Memory B cell (primary cell): ENCODE data around the gene ZC3H18.
A peak's percentile ranks its signal among the peaks of the same experiment; 100 is the strongest.

ENCODE experiments used
- ATAC-seq: fragments of 150-1000 bp; cut with Tn5 transposase; 2 replicates; pipeline ENCODE4 v1.10.0; 2021; ENCODE audit warnings: low read depth, mild to moderate bottlenecking, moderate library complexity
- DNase-seq, 2 donors: peaks; one replicate each; pipeline ENCODE4 v3.0.0; 2022; ENCODE audit warnings: low spot score in 2 of 2
- H3K27ac Mint-ChIP-seq: one replicate; pipeline ENCODE4 v1.8.0; 2022; ENCODE audit warnings: mild to moderate bottlenecking, moderate library complexity, mixed read lengths
- H3K27me3 Mint-ChIP-seq: one replicate; pipeline ENCODE4 v1.8.0; 2022; ENCODE audit warnings: mixed read lengths
- H3K36me3 Mint-ChIP-seq: one replicate; pipeline ENCODE4 v1.8.0; 2022; ENCODE audit warnings: mild to moderate bottlenecking, mixed read lengths
- H3K4me1 Mint-ChIP-seq: one replicate; pipeline ENCODE4 v1.8.0; 2022; ENCODE audit warnings: mixed read lengths
- H3K4me3 Mint-ChIP-seq: one replicate; pipeline ENCODE4 v1.8.0; 2022; ENCODE audit warnings: mild to moderate bottlenecking, moderate library complexity, mixed read lengths
- H3K9me3 Mint-ChIP-seq: one replicate; pipeline ENCODE4 v1.8.0; 2022; ENCODE audit warnings: mixed read lengths

The ZC3H18 gene

DNA sequence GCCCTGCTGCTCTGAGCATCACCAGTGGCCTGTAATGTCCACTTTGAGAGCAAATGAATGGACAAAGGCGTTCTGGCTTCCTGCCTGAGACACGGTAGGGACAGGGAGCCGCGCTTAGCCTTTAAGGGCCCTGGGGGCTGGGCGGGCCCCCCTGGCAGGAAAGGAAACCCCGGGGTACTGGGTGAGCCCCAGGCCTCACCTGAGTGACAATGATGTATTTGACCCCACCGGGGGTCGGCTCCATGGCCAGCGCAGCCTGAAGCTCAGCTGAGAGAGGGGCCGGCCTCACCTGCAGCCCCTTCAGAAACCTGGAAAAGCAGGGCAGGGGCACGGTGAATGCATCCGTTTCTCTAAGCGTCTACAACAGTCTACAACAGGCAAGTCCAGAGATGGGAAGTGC lies 82.9 kb downstream of the ZC3H18 start:
- Mint-ChIP-seq H3K36me3 (peaks cover 13% of the 10 kb centered on the region), H3K27ac (peak overlapping the region; percentile 51), H3K4me1 (peaks cover 11% of the 10 kb centered on the region), H3K4me3 (no peak overlapping the region), H3K27me3 (no peaks in the 10 kb centered on the region), H3K9me3 (no peaks in the 10 kb centered on the region)
- DNase-seq (no peak), ATAC-seq (no peak)

GRCh38 chr16:88653596-88654362 lies 83.6 kb downstream of the ZC3H18 start:
- Mint-ChIP-seq H3K4me3 (no peak overlapping the region), H3K27ac (peak overlapping the region; percentile 51), H3K4me1 (peaks cover 11% of the 10 kb centered on the region), H3K9me3 (no peaks in the 10 kb centered on the region), H3K27me3 (no peaks in the 10 kb centered on the region), H3K36me3 (peaks cover 14% of the 10 kb centered on the region)
- ATAC-seq, result no peak
- DNase-seq, result no peak

- Mint-ChIP-seq H3K27me3 (no peaks in the 10 kb centered on the region), H3K27ac (no peak overlapping the region), H3K36me3 (peaks cover 11% of the 10 kb centered on the region), H3K4me1 (peaks cover 6% of the 10 kb centered on the region), H3K4me3 (no peak overlapping the region), H3K9me3 (no peaks in the 10 kb centered on the region)
- ATAC-seq, result no peak
- no peak for DNase-seq
Measured at GRCh38 chr16:88654363-88655052, 84.3 kb downstream of the ZC3H18 start.

- H3K36me3 Mint-ChIP-seq, result peaks cover 10% of the 10 kb centered on the region
- no peak overlapping the region for H3K27ac Mint-ChIP-seq
- H3K4me1 Mint-ChIP-seq, result peaks cover 6% of the 10 kb centered on the region
- ATAC-seq, result no peak
- no peaks in the 10 kb centered on the region for H3K27me3 Mint-ChIP-seq
- no peak for DNase-seq
- no peak overlapping the region for H3K4me3 Mint-ChIP-seq
- no peaks in the 10 kb centered on the region for H3K9me3 Mint-ChIP-seq
Measured at GRCh38 chr16:88655053-88655732, 85.0 kb downstream of the ZC3H18 start.

DNA sequence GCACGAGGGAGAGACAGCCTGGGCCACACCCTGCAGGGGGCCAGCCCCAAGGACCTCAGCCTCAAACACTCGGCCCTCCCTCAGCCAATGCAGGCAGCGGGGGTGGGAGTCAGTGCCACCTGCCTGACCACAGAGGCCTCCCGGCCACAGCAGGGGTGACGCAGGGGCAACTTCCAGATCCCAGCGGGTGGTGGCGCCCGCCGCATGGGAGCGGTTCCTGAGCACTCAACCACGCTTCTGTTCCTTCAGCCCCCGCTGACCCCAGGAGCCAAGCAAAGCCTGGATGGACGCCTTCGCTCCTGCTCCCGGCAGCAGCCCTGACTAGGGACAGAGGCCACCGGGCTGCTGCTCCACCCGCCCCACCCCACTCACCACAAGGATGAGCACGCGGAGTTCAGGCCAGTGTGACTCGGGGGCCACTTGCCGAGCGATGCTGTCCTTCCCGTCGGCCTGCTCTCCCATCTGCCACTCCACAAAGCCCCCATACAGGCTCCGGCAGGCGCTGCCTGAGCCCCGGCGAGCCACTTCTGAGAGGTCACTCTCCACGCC lies 85.6 kb downstream of the ZC3H18 start:
- Mint-ChIP-seq H3K4me3 (no peak overlapping the region), H3K36me3 (peaks cover 10% of the 10 kb centered on the region), H3K4me1 (peaks cover 6% of the 10 kb centered on the region), H3K27me3 (no peaks in the 10 kb centered on the region), H3K9me3 (no peaks in the 10 kb centered on the region), H3K27ac (no peak overlapping the region)
- ATAC-seq (no peak), DNase-seq (no peak)

DNA sequence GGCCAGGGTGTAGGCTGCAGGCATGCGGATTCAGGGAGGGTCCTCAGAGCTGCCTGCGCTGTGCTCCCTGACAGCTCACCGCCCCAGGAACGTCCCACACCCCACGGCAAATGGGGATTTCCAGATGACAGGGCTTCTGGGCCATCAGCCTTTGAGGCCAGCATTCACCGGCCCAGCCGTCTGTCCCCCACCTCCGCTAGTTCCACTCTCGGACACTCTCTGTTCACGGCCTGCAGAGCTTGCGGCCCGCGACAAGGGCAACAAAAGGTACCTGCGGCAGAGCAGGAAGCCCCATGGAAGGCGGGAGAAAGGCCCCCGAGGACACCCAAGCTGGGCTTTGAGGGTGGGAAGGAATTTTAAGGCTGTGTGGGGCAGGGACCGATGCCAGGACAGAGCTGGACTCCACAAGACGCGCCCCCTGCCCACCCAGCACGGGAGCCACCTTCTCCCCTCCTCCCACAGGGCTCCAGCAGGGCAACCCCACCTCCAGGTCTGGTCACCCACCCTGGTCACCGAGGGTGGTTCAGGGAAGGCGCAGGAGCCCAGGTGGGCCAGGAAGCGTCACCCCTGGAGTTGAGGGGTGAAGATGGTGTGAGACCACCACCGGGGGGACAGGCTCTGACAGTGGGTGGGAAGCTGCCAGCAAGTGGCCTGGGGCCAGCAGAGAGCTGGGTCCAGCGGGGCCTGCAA lies 86.2 kb downstream of the ZC3H18 start:
- no peaks in the 10 kb centered on the region for H3K27me3 Mint-ChIP-seq
- ATAC-seq (no peak), DNase-seq (no peak)
- H3K36me3 Mint-ChIP-seq, result peaks cover 10% of the 10 kb centered on the region
- no peak overlapping the region for H3K27ac Mint-ChIP-seq
- no peaks in the 10 kb centered on the region for H3K9me3 Mint-ChIP-seq
- peaks cover 6% of the 10 kb centered on the region for H3K4me1 Mint-ChIP-seq
- no peak overlapping the region for H3K4me3 Mint-ChIP-seq

DNA sequence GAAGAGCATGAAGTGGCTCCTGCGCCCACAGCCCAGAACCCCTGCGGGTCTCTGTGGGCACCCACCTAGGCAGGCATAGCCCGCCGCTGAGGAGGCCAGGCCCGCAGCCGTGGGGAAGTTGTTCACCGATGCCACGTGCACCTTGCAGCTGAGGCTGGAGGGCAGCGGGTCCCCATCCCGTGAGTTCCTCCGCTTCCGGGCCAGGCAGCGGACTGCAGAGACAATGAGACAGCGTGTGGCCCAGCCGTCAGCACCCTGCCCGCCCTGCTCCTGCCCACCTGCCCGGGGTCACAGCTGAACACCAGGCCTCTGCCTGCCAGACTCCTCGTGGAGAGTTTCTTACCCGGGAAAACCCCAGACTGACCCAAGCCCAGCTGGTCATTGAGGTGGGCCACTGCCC lies 87.2 kb downstream of the ZC3H18 start:
- ATAC-seq (no peak), DNase-seq (no peak)
- no peak overlapping the region for H3K4me3 Mint-ChIP-seq
- peaks cover 10% of the 10 kb centered on the region for H3K36me3 Mint-ChIP-seq
- H3K4me1 Mint-ChIP-seq, result peaks cover 11% of the 10 kb centered on the region
- no peaks in the 10 kb centered on the region for H3K27me3 Mint-ChIP-seq
- H3K27ac Mint-ChIP-seq, result no peak overlapping the region
- no peaks in the 10 kb centered on the region for H3K9me3 Mint-ChIP-seq

DNA sequence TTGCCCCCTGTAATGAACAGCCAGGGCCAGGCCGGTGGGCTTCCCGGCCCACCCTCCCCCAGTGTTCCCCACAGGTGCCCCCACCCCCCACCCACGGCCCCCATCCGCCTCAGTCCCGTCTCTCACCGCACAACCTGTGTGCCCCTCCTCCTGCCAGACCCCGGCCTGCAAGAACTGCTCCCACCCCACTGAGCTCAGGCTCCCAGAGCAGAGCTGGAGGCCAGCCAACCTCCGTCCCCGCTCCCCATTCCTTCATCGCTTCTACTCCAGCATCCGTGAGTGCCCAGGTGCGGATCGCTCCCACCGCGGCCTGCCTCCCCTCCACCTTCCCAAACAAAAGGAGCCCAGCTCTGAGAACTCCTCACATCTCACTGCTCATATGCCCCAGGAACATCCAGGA lies 88.5 kb downstream of the ZC3H18 start:
- H3K27ac Mint-ChIP-seq, result no peak overlapping the region

GRCh38 chr16:88659160-88659559 lies 89.0 kb downstream of the ZC3H18 start:
- H3K27me3 Mint-ChIP-seq, result no peaks in the 10 kb centered on the region
- ATAC-seq (no peak), DNase-seq (no peak)
- H3K4me3 Mint-ChIP-seq, result no peak overlapping the region
- H3K36me3 Mint-ChIP-seq, result peaks cover 7% of the 10 kb centered on the region
- no peaks in the 10 kb centered on the region for H3K9me3 Mint-ChIP-seq
- peaks cover 14% of the 10 kb centered on the region for H3K4me1 Mint-ChIP-seq
- H3K27ac Mint-ChIP-seq, result no peak overlapping the region

More for the DNA sequence above, 88.5 kb downstream of the ZC3H18 start:
- Mint-ChIP-seq H3K36me3 (peaks cover 7% of the 10 kb centered on the region), H3K27me3 (no peaks in the 10 kb centered on the region), H3K9me3 (no peaks in the 10 kb centered on the region), H3K4me3 (no peak overlapping the region), H3K4me1 (peaks cover 11% of the 10 kb centered on the region)
- ATAC-seq (no peak), DNase-seq (no peak)

GRCh38 chr16:88661468-88661867 lies 91.3 kb downstream of the ZC3H18 start:
- Mint-ChIP-seq H3K27ac (peak overlapping the region; percentile 64), H3K36me3 (peaks cover 2% of the 10 kb centered on the region), H3K4me1 (peaks cover 18% of the 10 kb centered on the region), H3K9me3 (no peaks in the 10 kb centered on the region), H3K27me3 (no peaks in the 10 kb centered on the region), H3K4me3 (peak overlapping the region; percentile 15)
- ATAC-seq (no peak), DNase-seq (no peak)

DNA sequence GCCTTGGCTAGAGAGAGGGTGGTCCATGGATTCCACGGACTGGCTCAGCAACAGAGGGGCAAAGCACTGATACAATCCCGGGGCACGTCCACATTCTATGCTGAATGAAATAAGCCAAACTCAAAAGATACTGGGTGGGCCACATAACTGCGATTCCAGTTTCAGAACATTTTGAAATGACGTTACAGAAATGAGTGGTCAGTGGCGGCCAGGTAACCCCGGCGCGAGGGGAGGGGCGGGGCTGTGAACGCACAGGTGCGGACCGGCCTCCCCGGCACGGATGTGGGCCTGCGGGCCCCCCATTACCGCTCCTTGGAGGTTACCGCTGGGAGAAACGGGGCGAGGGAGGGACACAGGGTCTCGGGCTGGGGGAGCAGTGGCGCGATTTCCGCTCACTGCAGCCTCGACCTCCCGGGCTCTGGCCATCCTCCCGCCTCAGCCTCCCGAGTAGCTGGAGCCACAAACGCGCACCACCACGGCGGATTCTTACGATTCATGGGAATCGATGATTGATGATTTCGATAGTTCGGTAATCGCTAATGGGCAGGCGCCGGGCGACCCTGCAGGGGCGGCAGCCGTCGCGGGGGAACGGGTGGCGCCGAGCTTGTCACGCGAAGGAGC lies 92.1 kb downstream of the ZC3H18 start:
- Mint-ChIP-seq H3K27me3 (no peaks in the 10 kb centered on the region), H3K36me3 (peaks cover 2% of the 10 kb centered on the region), H3K4me1 (peaks cover 20% of the 10 kb centered on the region), H3K27ac (peak overlapping the region; percentile 94), H3K4me3 (peak overlapping the region; percentile 94), H3K9me3 (no peaks in the 10 kb centered on the region)
- ATAC-seq (no peak), DNase-seq (no peak)

DNA sequence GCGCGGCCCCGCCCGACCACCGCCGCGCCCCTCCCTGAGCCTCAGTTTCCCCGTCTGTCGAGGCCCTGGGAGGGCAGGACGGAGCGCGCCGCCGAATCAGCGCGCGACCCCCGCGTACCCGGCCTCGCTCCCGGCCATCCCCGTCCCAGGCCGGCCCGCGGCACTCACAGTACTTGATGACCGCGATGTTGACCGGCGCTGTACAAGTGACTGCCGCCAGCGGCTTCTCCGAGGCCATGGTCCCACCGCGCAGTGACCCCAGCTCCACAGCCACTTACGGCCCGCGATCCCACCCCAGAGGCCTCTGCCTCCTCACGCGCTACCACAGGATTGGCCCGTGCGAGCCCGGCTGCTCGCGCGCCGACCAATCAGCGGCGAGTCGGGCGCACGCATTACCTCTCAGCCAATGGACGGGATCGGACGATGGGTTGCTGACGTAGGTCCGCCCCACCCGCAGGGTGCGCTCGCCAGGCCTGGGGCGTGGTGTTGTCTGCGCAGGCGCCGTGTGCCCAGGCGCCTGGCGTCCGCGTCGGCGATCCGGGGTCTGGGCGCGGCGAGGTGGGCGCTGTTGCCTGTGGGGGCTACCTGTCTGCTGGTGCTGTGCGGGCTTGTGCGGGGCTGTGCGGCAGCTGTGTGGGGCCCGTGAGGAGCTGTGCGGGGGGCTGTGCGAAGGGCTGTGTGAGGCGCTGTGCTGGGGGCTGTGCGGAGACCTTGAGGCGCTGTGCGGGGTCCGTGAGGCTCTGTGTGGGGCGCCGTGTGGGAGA lies 92.8 kb downstream of the ZC3H18 start, which contains the start of gene MVD:
TSS of gene MVD (minus strand) at position 249 of the 764 bp plus-strand sequence. CDS start at position 238, 11 bp downstream.
- Mint-ChIP-seq H3K4me1 (peaks cover 20% of the 10 kb centered on the region), H3K4me3 (peak within 1 kb of the TSS; percentile 94), H3K9me3 (no peaks in the 10 kb centered on the region), H3K27me3 (no peaks in the 10 kb centered on the region), H3K36me3 (peaks cover 2% of the 10 kb centered on the region), H3K27ac (peak within 1 kb of the TSS; percentile 94)
- DNase-seq, result peak; percentile 87 to 91
- ATAC-seq, result peak; percentile 96

DNA sequence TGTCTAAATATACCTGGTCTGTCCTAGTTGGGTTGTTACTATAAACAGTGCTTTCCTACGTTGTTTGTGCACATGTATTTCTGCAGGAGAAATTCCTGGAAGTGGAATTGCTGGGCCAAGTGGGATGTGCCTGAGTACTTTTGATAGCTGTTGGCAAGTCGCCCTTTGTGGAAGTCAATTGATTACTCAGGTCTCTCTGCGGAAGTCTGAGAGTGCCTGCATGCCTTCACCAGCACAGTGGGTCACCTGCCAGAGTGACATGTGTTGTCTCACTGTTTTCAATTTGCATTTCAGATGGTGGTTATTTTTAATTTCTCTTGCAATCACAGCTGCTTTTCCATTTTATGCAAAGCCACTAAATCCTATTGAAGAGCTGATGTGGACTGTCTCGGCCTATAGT lies 94.9 kb downstream of the ZC3H18 start:
- no peak for DNase-seq
- H3K4me1 Mint-ChIP-seq, result peaks cover 20% of the 10 kb centered on the region
- H3K27me3 Mint-ChIP-seq, result no peaks in the 10 kb centered on the region
- peaks cover 2% of the 10 kb centered on the region for H3K36me3 Mint-ChIP-seq
- ATAC-seq, result no peak
- peak overlapping the region; percentile 37 for H3K4me3 Mint-ChIP-seq
- no peaks in the 10 kb centered on the region for H3K9me3 Mint-ChIP-seq
- H3K27ac Mint-ChIP-seq, result no peak overlapping the region
